MCF 10A (cell line): ENCODE data around the gene ARL3. TPM values are rescaled to one million over a fixed set of nuclear protein-coding genes. Genes with fewer than 3 reads are reported as not detected.

Source experiments
- BruUV-seq: library from RNA; stranded (reverse); fragments of 400-500 nt; replicated peaks from 2 replicates; lab custom pipeline; 2021; lab: Mats Ljungman, UMichigan
- CTCF ChIA-PET: fragments of 300-600 bp; sonication (Branson Sonifier 250); formaldehyde crosslinking; extraction: SDS; loops from one replicate; lab custom pipeline; 2021; ENCODE audit warnings: antibody characterized with exemption, inconsistent platforms; lab: Yijun Ruan, JAX
- POLR2A ChIA-PET: fragments of 300-600, 350-650 bp; sonication (Branson Sonifier 250); formaldehyde crosslinking; extraction: SDS; loops from one replicate; lab custom pipeline; 2020; ENCODE audit warnings: antibody characterized with exemption, inconsistent platforms; lab: Yijun Ruan, JAX
- DNase-seq: peaks from one replicate; pipeline ENCODE4 v3.0.0-alpha.2; 2018; ENCODE audit not compliant: unreplicated experiment
- H3K27ac Mint-ChIP-seq: one replicate; pipeline ENCODE4 v1.8.0; 2022; ENCODE audit warnings: mild to moderate bottlenecking, low read depth, mixed read lengths; ENCODE audit not compliant: unreplicated experiment
- H3K27me3 Mint-ChIP-seq: one replicate; pipeline ENCODE4 v1.8.0; 2022; ENCODE audit warnings: mixed read lengths; ENCODE audit not compliant: insufficient read depth, unreplicated experiment
- H3K36me3 Mint-ChIP-seq: one replicate; pipeline ENCODE4 v1.8.0; 2022; ENCODE audit warnings: mild to moderate bottlenecking, moderate library complexity, mixed read lengths; ENCODE audit not compliant: insufficient read depth, unreplicated experiment
- H3K4me1 Mint-ChIP-seq: one replicate; pipeline ENCODE4 v1.8.0; 2022; ENCODE audit warnings: mixed read lengths; ENCODE audit not compliant: insufficient read depth, unreplicated experiment
- H3K4me3 Mint-ChIP-seq: one replicate; pipeline ENCODE4 v1.8.0; 2022; ENCODE audit warnings: mild to moderate bottlenecking, moderate library complexity, mixed read lengths; ENCODE audit not compliant: unreplicated experiment
- H3K9me3 Mint-ChIP-seq: one replicate; pipeline ENCODE4 v1.8.0; 2022; ENCODE audit warnings: mixed read lengths; ENCODE audit not compliant: unreplicated experiment
- CTCF ChIP-seq: fragments of 200-600 bp; IDR thresholded peaks from one replicate; pipeline ENCODE4 v1.8.0; 2022; ENCODE audit warnings: antibody characterized with exemption, mild to moderate bottlenecking; ENCODE audit not compliant: unreplicated experiment
- intact Hi-C: fragments of 100-400 bp; cut with micrococcal nuclease; formaldehyde crosslinking; loops from 2 replicates; pipeline ENCODE4 v1.14.1; 2022
- total RNA-seq: library from RNA; stranded (reverse); gene quantifications from 2 replicates; pipeline ENCODE4 v1.2.3, GENCODE V29; 2022

Gene ARL3
- total RNA-seq, 1 experiment from 2014 or later = 6.8 TPM

GRCh38 chr10:102641880-102642735 is 72.1 kb downstream of the ARL3 start:
- peaks cover 16% of the 10 kb centered on the region for H3K36me3 Mint-ChIP-seq
- H3K27ac Mint-ChIP-seq = peak overlapping the region; percentile 85
- CTCF ChIA-PET = interaction anchor here (1.3 kb wide), 1 partner anchor 48 kb away, joined by 4 read pairs; no protein-coding TSS in a partner anchor
- no peaks in the 10 kb centered on the region for H3K27me3 Mint-ChIP-seq
- TF ChIP-seq CTCF = no peak
- POLR2A ChIA-PET = interaction anchor here (0.5 to 2.4 kb wide), 23 partner anchors 10 to 851 kb away, joined by 3 to 35 read pairs (median 4); partner anchors contain the start of genes ACTR1A, ARL3, C10orf95 and NEURL1
- no peaks in the 10 kb centered on the region for H3K9me3 Mint-ChIP-seq
- DNase-seq = peak; percentile 95
- no TSS peak for BruUV-seq
- peak overlapping the region; percentile 90 for H3K4me3 Mint-ChIP-seq
- H3K4me1 Mint-ChIP-seq = peaks cover 21% of the 10 kb centered on the region
- intact Hi-C loops = loop anchor here (5.0 kb wide), 1 partner anchor 45 kb away; no protein-coding TSS in a partner anchor

GRCh38 chr10:102641402-102641801 is 72.8 kb downstream of the ARL3 start:
- no peaks in the 10 kb centered on the region for H3K9me3 Mint-ChIP-seq
- peak overlapping the region; percentile 85 for H3K27ac Mint-ChIP-seq
- no peak for TF ChIP-seq CTCF
- peak overlapping the region; percentile 90 for H3K4me3 Mint-ChIP-seq
- peaks cover 18% of the 10 kb centered on the region for H3K4me1 Mint-ChIP-seq
- intact Hi-C loops = loop anchor here (5.0 kb wide), 1 partner anchor 44 kb away; no protein-coding TSS in a partner anchor
- CTCF ChIA-PET = interaction anchor here (1.3 kb wide), 1 partner anchor 47 kb away, joined by 4 read pairs; no protein-coding TSS in a partner anchor
- H3K36me3 Mint-ChIP-seq = peaks cover 9% of the 10 kb centered on the region
- POLR2A ChIA-PET = interaction anchor here (0.5 to 2.4 kb wide), 19 partner anchors 9 to 852 kb away, joined by 3 to 35 read pairs (median 4); partner anchors contain the start of genes ACTR1A, ARL3, C10orf95 and NEURL1
- H3K27me3 Mint-ChIP-seq = no peaks in the 10 kb centered on the region
- no TSS peak for BruUV-seq
- no peak for DNase-seq

- H3K4me3 Mint-ChIP-seq = no peak overlapping the region
- ChIA-PET POLR2A (no interaction called here), CTCF (no interaction called here)
- no peaks in the 10 kb centered on the region for H3K27me3 Mint-ChIP-seq
- no TSS peak for BruUV-seq
- DNase-seq = no peak
- no peak overlapping the region for H3K27ac Mint-ChIP-seq
- H3K4me1 Mint-ChIP-seq = peaks cover 13% of the 10 kb centered on the region
- H3K9me3 Mint-ChIP-seq = no peaks in the 10 kb centered on the region
- intact Hi-C loops = no loop called here
- H3K36me3 Mint-ChIP-seq = no peaks in the 10 kb centered on the region
- no peak for TF ChIP-seq CTCF
These were observed 74.7 kb downstream of the ARL3 start for GRCh38 chr10:102639537-102639936.

- Mint-ChIP-seq H3K36me3 (no peaks in the 10 kb centered on the region), H3K4me3 (no peak overlapping the region), H3K27ac (no peak overlapping the region), H3K27me3 (no peaks in the 10 kb centered on the region), H3K4me1 (peaks cover 23% of the 10 kb centered on the region), H3K9me3 (no peaks in the 10 kb centered on the region)
- no peak for TF ChIP-seq CTCF
- ChIA-PET POLR2A (interaction anchor here (0.7 to 1.0 kb wide), 2 partner anchors 11 to 78 kb away, joined by 3 to 6 read pairs; no protein-coding TSS in a partner anchor), CTCF (interaction anchor here (0.8 kb wide), 1 partner anchor 28 kb away, joined by 3 read pairs; no protein-coding TSS in a partner anchor)
- BruUV-seq = no TSS peak
- DNase-seq = no peak
- intact Hi-C loops = no loop called here
These were observed 78.8 kb downstream of the ARL3 start for GRCh38 chr10:102635377-102635776.
